MM.1S (cell line): Measurements from ENCODE around the gene SCART1.

ENCODE experiments used
- DNase-seq: peaks from one replicate; pipeline ENCODE4 v3.0.0-alpha.2; 2015
- H2AFZ ChIP-seq: fragments of 300-600 bp; sonication (generic); 2 replicates; pipeline ENCODE4 v1.6.0; 2016; ENCODE audit warnings: antibody characterized with exemption, low read length
- H3F3A ChIP-seq: fragments of 300-600 bp; sonication (generic); 2 replicates; pipeline ENCODE4 v1.6.1; 2016; ENCODE audit warnings: mild to moderate bottlenecking, antibody characterized with exemption, low read length, moderate library complexity, mixed read lengths; ENCODE audit not compliant: insufficient read depth
- H3K27ac ChIP-seq: fragments of 300-600 bp; sonication (generic); 2 replicates; pipeline ENCODE4 v1.5.1; 2016; ENCODE audit warnings: mild to moderate bottlenecking, low read length
- H3K27me3 ChIP-seq: fragments of 300-600 bp; sonication (generic); replicated peaks from 2 replicates; pipeline ENCODE4 v1.6.0; 2016; ENCODE audit warnings: low read length; ENCODE audit not compliant: insufficient read depth
- H3K36me3 ChIP-seq: fragments of 300-600 bp; sonication (generic); replicated peaks from 2 replicates; pipeline ENCODE4 v1.6.1; 2016; ENCODE audit warnings: mild to moderate bottlenecking, low read length, mixed read lengths; ENCODE audit not compliant: insufficient read depth
- H3K4me1 ChIP-seq: fragments of 300-600 bp; sonication (generic); 2 replicates; pipeline ENCODE4 v1.6.1; 2016; ENCODE audit warnings: low read length, mixed read lengths
- H3K4me2 ChIP-seq: fragments of 300-600 bp; sonication (generic); 2 replicates; pipeline ENCODE4 v1.6.0; 2016; ENCODE audit warnings: low read depth, low read length
- H3K4me3 ChIP-seq: fragments of 300-600 bp; sonication (generic); 2 replicates; pipeline ENCODE4 v1.5.1; 2016; ENCODE audit warnings: low read length, mixed read lengths
- H3K79me2 ChIP-seq: fragments of 300-600 bp; sonication (generic); 2 replicates; pipeline ENCODE4 v1.6.1; 2016; ENCODE audit warnings: mixed run types, low read length, mixed read lengths
- H3K9ac ChIP-seq: fragments of 300-600 bp; sonication (generic); 2 replicates; pipeline ENCODE4 v1.6.1; 2016; ENCODE audit warnings: low read length, mixed read lengths
- H3K9me2 ChIP-seq: fragments of 300-600 bp; sonication (generic); replicated peaks from 2 replicates; pipeline ENCODE4 v1.6.1; 2016; ENCODE audit warnings: mild to moderate bottlenecking, low read length, mixed read lengths; ENCODE audit not compliant: insufficient read depth
- H3K9me3 ChIP-seq: fragments of 300-600 bp; sonication (generic); replicated peaks from 2 replicates; pipeline ENCODE4 v1.6.1; 2016; ENCODE audit warnings: mild to moderate bottlenecking, low read length, mixed read lengths; ENCODE audit not compliant: insufficient read depth
- H4K20me1 ChIP-seq: fragments of 300-600 bp; sonication (generic); 2 replicates; pipeline ENCODE4 v1.6.1; 2016; ENCODE audit warnings: mild to moderate bottlenecking, low read length, moderate library complexity, mixed read lengths; ENCODE audit not compliant: insufficient read depth
- CTCF ChIP-seq: fragments of 300-600 bp; sonication (generic); IDR thresholded peaks from 2 replicates; pipeline ENCODE4 v1.5.1; 2016; ENCODE audit warnings: antibody characterized with exemption, low read length, mixed read lengths
- EZH2 ChIP-seq: fragments of 300-600 bp; sonication (generic); optimal IDR thresholded peaks from 2 replicates; pipeline ENCODE3; 2017; ENCODE audit warnings: low read depth, mild to moderate bottlenecking, antibody characterized with exemption, low read length, mixed read lengths
- EZH2phosphoT487 ChIP-seq: fragments of 300-600 bp; sonication (generic); IDR thresholded peaks from 2 replicates; pipeline ENCODE4 v1.6.1; 2018; ENCODE audit warnings: antibody characterized with exemption, low read length

Gene SCART1

GRCh38 chr10:133458021-133458709 is 4.4 kb downstream of the SCART1 start:
- H2AFZ ChIP-seq: no peak overlapping the region
- DNase-seq: no peak
- H3K4me3 ChIP-seq: no peak overlapping the region
- no peaks in the 10 kb centered on the region for H3K9me3 ChIP-seq
- H3K27ac ChIP-seq: no peak overlapping the region
- H3K27me3 ChIP-seq: no peaks in the 10 kb centered on the region
- H3K4me1 ChIP-seq: no peaks in the 10 kb centered on the region
- TF ChIP-seq EZH2 (no peak), EZH2phosphoT487 (no peak), CTCF (no peak)
- H3K9ac ChIP-seq: no peak overlapping the region
- no peak overlapping the region for H3K4me2 ChIP-seq
- no peaks in the 10 kb centered on the region for H3K36me3 ChIP-seq
- no peaks in the 10 kb centered on the region for H3K79me2 ChIP-seq
- no peaks in the 10 kb centered on the region for H3K9me2 ChIP-seq
- no peaks in the 10 kb centered on the region for H4K20me1 ChIP-seq
- H3F3A ChIP-seq: no peaks in the 10 kb centered on the region

GRCh38 chr10:133458710-133459453 is 5.1 kb downstream of the SCART1 start:
- no peaks in the 10 kb centered on the region for H4K20me1 ChIP-seq
- H3K9ac ChIP-seq: no peak overlapping the region
- H3K36me3 ChIP-seq: no peaks in the 10 kb centered on the region
- H3F3A ChIP-seq: no peaks in the 10 kb centered on the region
- no peaks in the 10 kb centered on the region for H3K79me2 ChIP-seq
- DNase-seq: no peak
- H2AFZ ChIP-seq: no peak overlapping the region
- H3K4me3 ChIP-seq: no peak overlapping the region
- H3K27ac ChIP-seq: no peak overlapping the region
- no peaks in the 10 kb centered on the region for H3K9me2 ChIP-seq
- H3K9me3 ChIP-seq: no peaks in the 10 kb centered on the region
- TF ChIP-seq EZH2 (no peak), CTCF (no peak), EZH2phosphoT487 (no peak)
- H3K27me3 ChIP-seq: no peaks in the 10 kb centered on the region
- H3K4me1 ChIP-seq: no peaks in the 10 kb centered on the region
- no peak overlapping the region for H3K4me2 ChIP-seq

GRCh38 chr10:133459454-133460207 is 5.9 kb downstream of the SCART1 start:
- Histone ChIP-seq H4K20me1 (no peaks in the 10 kb centered on the region), H2AFZ (no peak overlapping the region), H3K27me3 (no peaks in the 10 kb centered on the region), H3F3A (no peaks in the 10 kb centered on the region), H3K4me2 (no peak overlapping the region), H3K9me3 (no peaks in the 10 kb centered on the region), H3K36me3 (no peaks in the 10 kb centered on the region), H3K4me3 (no peak overlapping the region), H3K9me2 (no peaks in the 10 kb centered on the region), H3K27ac (no peak overlapping the region), H3K4me1 (no peaks in the 10 kb centered on the region), H3K9ac (no peak overlapping the region), H3K79me2 (no peaks in the 10 kb centered on the region)
- DNase-seq: no peak
- TF ChIP-seq CTCF (no peak), EZH2 (no peak), EZH2phosphoT487 (no peak)
